ENCODE measurements around the gene UBTF. TPM values are rescaled to one million over a fixed set of nuclear protein-coding genes. Genes with fewer than 3 reads are reported as not detected.

The UBTF gene
- total RNA-seq, 2 donors from 2014 or later: 112 to 134 TPM

DNA sequence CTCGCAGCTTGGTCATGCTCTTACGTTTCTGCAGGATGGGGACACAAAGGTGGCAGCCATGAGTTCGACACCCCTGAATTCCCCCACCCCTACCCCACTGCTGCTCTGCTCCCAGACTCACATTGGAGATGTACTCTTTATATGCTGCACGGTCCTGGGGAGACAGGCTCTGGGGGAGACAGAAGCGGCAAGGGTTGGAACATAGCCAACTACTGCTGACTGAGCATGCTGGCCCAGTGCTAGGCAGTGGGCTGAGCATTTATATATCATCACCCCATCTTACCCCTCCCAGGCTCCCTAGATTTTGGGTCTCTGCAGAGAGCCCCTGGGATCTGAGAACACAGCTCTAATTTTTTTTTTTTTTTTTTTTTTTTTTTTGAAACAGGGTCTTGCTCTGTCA lies 11.7 kb downstream of the UBTF start:
- Mint-ChIP-seq H3K9me3 (no peaks in the 10 kb centered on the region), H3K27ac (peak overlapping the region in 1 of 2 donors; percentile 83), H3K36me3 (peaks cover 9 to 22% of the 10 kb centered on the region in 2 donors)
- ATAC-seq (no peak), DNase-seq (ENCODE audit: low spot score in 2 of 2) (no peak)

- Mint-ChIP-seq H3K36me3 (peaks cover 9 to 22% of the 10 kb centered on the region in 2 donors), H3K27ac (peak overlapping the region in 1 of 2 donors; percentile 83)
Observed at GRCh38 chr17:44207319-44207718, 12.2 kb downstream of the UBTF start.

GRCh38 chr17:44206825-44207155 lies 12.7 kb downstream of the UBTF start:
- ATAC-seq (no peak), DNase-seq (ENCODE audit: low spot score in 2 of 2) (no peak)
- no peak overlapping the region for H3K27ac Mint-ChIP-seq
- H3K9me3 Mint-ChIP-seq: no peaks in the 10 kb centered on the region
- peaks cover 9 to 22% of the 10 kb centered on the region in 2 donors for H3K36me3 Mint-ChIP-seq

More at GRCh38 chr17:44207319-44207718, 12.2 kb downstream of the UBTF start:
- H3K9me3 Mint-ChIP-seq: no peaks in the 10 kb centered on the region
- DNase-seq (ENCODE audit: low spot score in 2 of 2): no peak
- no peak for ATAC-seq

DNA sequence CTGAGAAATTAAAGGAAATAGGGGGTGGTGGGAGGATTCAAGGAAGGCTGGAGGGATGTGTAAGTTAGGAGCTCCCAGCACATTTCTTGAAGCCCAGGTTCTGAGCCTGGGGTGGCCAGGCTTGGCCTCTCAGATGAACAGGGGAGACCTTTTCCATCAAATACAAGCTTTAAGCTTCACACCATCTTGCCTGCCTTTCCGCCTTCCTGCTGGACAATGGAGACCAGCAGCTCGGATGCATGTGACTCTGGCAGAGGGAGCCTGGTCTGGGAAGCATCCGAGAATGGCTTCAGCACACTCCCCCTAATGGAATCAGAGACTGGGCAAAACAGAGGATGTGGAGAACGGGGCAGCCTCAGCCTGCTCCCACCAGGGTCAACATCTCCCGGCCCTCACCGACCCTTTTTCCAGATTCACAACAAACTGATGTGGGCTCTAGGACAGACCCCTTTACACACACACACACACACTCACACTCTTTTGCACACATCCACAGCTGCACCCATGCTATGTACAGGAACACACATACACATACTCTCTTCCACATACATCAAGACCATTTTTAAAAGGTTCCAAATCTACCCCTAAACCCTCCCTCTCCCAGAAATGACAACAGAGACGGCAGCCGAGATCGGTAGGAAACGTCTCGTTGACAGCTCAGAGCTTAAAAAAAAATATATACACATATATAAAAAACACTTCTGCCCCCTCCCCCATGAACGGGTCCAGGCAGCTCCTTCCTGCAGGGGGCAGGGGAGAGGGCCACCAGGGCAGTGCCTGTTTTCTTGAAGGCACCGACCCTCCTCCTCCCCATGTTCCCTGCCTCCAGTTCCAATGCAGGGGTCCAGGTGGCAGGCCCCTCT lies 13.3 kb downstream of the UBTF start:
- H3K9me3 Mint-ChIP-seq: no peaks in the 10 kb centered on the region
- ATAC-seq (no peak), DNase-seq (ENCODE audit: low spot score in 2 of 2) (no peak)
- H3K36me3 Mint-ChIP-seq: peaks cover 3 to 22% of the 10 kb centered on the region in 2 donors
- H3K27ac Mint-ChIP-seq: peak overlapping the region in 1 of 2 donors; percentile 37

- Mint-ChIP-seq H3K36me3 (peaks cover 0 to 16% of the 10 kb centered on the region in 2 donors), H3K27ac (no peak overlapping the region), H3K9me3 (no peaks in the 10 kb centered on the region)
- no peak for ATAC-seq
- no peak for DNase-seq (ENCODE audit: low spot score in 2 of 2)
Observed at GRCh38 chr17:44204441-44204882, 15.0 kb downstream of the UBTF start.

DNA sequence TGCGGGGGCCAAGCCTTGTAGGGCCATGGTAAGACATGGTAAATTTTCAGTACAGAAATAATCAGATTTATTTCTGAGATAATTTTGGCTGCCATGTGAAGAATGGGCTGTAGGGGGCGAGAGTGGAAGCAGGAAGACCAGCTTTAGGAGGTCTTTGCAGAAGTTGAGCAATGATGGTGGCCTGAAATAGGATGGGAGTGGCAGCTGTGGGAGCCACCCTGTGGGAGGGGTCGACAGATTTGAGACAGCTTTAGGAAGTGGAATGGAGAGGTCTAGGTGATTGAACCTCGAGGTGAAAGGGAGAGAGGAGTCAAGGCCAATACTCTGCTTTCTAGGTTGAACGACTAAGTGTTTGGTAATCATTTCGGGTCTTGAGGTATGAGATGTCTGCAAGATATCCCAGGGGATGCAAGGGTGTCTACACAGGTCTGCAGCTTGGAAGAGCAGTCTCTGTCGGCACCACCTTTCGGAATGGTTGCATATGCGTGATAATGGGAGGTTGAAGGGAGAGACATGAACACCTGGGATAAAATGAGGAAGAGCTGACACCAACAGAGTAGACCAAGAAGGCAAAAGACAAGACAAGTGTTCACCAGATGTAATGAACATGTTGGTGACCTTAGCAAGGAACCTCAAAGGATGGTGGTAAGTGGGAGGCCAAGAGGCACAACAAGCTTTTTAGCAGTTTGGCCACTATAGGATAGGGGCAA lies 15.6 kb downstream of the UBTF start:
- H3K9me3 Mint-ChIP-seq: no peaks in the 10 kb centered on the region

GRCh38 chr17:44202756-44203155 lies 16.7 kb downstream of the UBTF start:
- H3K36me3 Mint-ChIP-seq: peaks cover 6 to 10% of the 10 kb centered on the region in 2 donors
- no peak for DNase-seq (ENCODE audit: low spot score in 2 of 2)
- H3K27ac Mint-ChIP-seq: peak overlapping the region in 1 of 2 donors; percentile 65
- ATAC-seq: no peak
- no peaks in the 10 kb centered on the region for H3K9me3 Mint-ChIP-seq

More for the DNA sequence above, 15.6 kb downstream of the UBTF start:
- Mint-ChIP-seq H3K36me3 (peaks cover 0 to 13% of the 10 kb centered on the region in 2 donors), H3K27ac (peak overlapping the region; percentile 26 to 65)
- no peak for ATAC-seq
- peak in 1 of 2 donors; percentile 61 for DNase-seq (ENCODE audit: low spot score in 2 of 2)

- DNase-seq (ENCODE audit: low spot score in 2 of 2) (no peak), ATAC-seq (no peak)
- peak overlapping the region; percentile 75 to 93 for H3K27ac Mint-ChIP-seq
- H3K36me3 Mint-ChIP-seq: peaks cover 8 to 13% of the 10 kb centered on the region in 2 donors
- H3K9me3 Mint-ChIP-seq: no peaks in the 10 kb centered on the region
Observed at GRCh38 chr17:44200478-44201155, 18.9 kb downstream of the UBTF start.

DNA sequence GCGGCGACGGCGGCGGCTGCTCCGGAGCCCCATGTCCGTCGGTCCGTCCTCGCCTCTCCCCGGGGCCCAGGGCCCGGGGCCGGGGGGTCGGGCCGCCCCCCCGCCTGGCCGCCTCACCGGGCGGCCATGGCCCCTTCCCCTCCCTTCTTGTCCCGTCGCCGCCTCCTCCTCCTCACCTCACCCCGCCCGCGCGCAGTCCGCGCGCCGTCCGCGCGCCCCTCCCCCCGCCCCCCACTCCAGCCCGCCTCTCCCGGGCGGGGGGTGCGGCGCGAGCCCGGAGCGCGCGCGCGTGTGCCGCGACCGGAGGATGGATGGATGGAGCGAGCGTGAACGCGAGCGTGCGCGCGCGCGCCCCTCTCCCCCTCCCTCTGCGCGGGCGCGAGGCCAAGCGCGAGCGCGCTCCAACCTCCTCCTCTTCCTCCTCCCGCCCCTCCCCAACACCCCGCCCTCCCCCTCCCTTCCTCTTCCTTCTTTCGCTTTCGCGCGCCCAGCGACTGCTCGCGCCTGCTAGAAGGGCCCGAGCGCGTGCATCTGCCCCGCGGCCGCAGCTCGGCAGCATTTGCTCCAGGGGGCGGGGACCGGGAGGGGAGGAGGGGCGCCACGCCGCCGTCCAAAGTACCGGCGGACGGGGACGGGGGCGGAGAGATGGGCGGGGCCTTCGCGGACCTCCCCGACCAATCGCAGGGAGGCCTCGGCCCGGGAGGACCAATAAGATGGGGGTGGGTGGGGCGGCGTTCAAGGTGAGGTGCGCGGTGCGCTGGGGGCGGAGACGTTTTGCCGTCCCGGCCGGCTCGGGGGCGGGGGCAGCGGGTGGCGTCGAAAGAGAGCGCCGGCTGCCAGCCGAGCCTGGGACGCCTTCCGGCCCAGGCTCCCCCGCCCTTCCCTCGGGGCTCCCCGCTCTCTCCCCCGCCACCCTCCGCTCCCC lies 19.7 kb downstream of the UBTF start, which contains the start of gene ATXN7L3:
TSS of gene ATXN7L3 (minus strand) at position 332 of the 925 bp plus-strand sequence. CDS start 1,814 bp downstream, outside the sequence.
- Mint-ChIP-seq H3K36me3 (peaks cover 8 to 13% of the 10 kb centered on the region in 2 donors), H3K27ac (peak within 1 kb of the TSS; percentile 75 to 93), H3K9me3 (no peaks in the 10 kb centered on the region)
- DNase-seq (ENCODE audit: low spot score in 2 of 2) (peak; percentile 95 to 97), ATAC-seq (peak; percentile 85 to 88)

- Mint-ChIP-seq H3K36me3 (peaks cover 8 to 13% of the 10 kb centered on the region in 2 donors), H3K27ac (peak overlapping the region; percentile 73 to 96), H3K9me3 (no peaks in the 10 kb centered on the region)
- ATAC-seq (peak; percentile 31 to 40), DNase-seq (ENCODE audit: low spot score in 2 of 2) (peak in 1 of 2 donors; percentile 55)
Observed at GRCh38 chr17:44198721-44199552, 20.5 kb downstream of the UBTF start.

GRCh38 chr17:44197980-44198720 lies 21.3 kb downstream of the UBTF start:
- peak in 1 of 2 donors; percentile 40 for DNase-seq (ENCODE audit: low spot score in 2 of 2)
- no peaks in the 10 kb centered on the region for H3K9me3 Mint-ChIP-seq
- peaks cover 8 to 13% of the 10 kb centered on the region in 2 donors for H3K36me3 Mint-ChIP-seq
- peak overlapping the region; percentile 73 to 96 for H3K27ac Mint-ChIP-seq
- ATAC-seq: peak in 1 of 2 donors; percentile 9

DNA sequence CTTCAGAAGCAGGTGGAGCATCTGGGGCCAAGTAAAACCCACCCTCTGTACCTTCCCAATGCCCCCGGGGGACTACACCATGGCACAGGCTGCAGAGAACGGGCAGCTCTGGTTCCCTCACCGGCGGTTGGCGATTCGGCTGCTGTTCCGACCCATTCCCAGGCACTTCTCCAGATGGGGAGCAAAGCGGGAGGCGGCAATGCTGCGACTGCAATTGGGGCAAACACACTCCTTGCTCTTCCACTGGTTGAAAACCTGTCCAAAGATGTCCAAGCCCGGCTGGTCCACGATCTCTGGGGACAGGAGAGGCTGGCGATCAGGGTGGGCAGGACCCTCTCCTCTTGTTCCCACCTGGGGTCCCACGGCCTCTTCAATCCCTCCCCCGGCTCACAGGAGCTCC lies 22.4 kb downstream of the UBTF start:
- DNase-seq (ENCODE audit: low spot score in 2 of 2): no peak
- H3K9me3 Mint-ChIP-seq: no peaks in the 10 kb centered on the region
- ATAC-seq: no peak
- H3K27ac Mint-ChIP-seq: peak overlapping the region; percentile 14 to 73
- H3K36me3 Mint-ChIP-seq: peaks cover 8 to 13% of the 10 kb centered on the region in 2 donors

GRCh38 chr17:44193326-44194084 lies 26.0 kb downstream of the UBTF start:
- ATAC-seq (no peak), DNase-seq (ENCODE audit: low spot score in 2 of 2) (no peak)
- H3K9me3 Mint-ChIP-seq: no peaks in the 10 kb centered on the region
- peaks cover 14 to 19% of the 10 kb centered on the region in 2 donors for H3K36me3 Mint-ChIP-seq
- peak overlapping the region; percentile 65 to 86 for H3K27ac Mint-ChIP-seq

GRCh38 chr17:44192750-44193149 lies 26.7 kb downstream of the UBTF start:
- Mint-ChIP-seq H3K27ac (peak overlapping the region; percentile 65 to 86), H3K9me3 (no peaks in the 10 kb centered on the region), H3K36me3 (peaks cover 10 to 15% of the 10 kb centered on the region in 2 donors)
- DNase-seq (ENCODE audit: low spot score in 2 of 2) (no peak), ATAC-seq (peak in 1 of 2 donors; percentile 7)
